HepG2 (cell line): Measurements from ENCODE around the gene ZCRB1. TPM values are rescaled to one million over a fixed set of nuclear protein-coding genes. Genes with fewer than 3 reads are reported as not detected.

Experiments
- ATF3 ChIP-seq: sonication (generic); formaldehyde crosslinking; IDR thresholded peaks from 2 replicates; pipeline ENCODE4 v1.4.0; 2020; ENCODE audit warnings: missing genetic modification reagents
- ATF6 ChIP-seq: sonication (generic); formaldehyde crosslinking; conservative IDR thresholded peaks from 2 replicates; pipeline ENCODE4 v1.4.0; 2020; ENCODE audit warnings: missing genetic modification reagents
- CSRNP2 ChIP-seq: sonication (generic); formaldehyde crosslinking; conservative IDR thresholded peaks from 2 replicates; pipeline ENCODE4 v1.8.0; 2022; ENCODE audit warnings: low read depth, missing genetic modification reagents
- GABPB1 ChIP-seq: IDR thresholded peaks from 2 replicates; pipeline ENCODE4 v1.6.1; 2016; ENCODE audit warnings: mild to moderate bottlenecking, missing genetic modification reagents, moderate library complexity, missing compliant biosample characterization
- MAFF ChIP-seq: IDR thresholded peaks from 2 replicates; pipeline ENCODE4 v1.6.1; 2011; ENCODE audit warnings: low read depth, low read length, improper control_type of control experiment
- MZF1 ChIP-seq: sonication (generic); formaldehyde crosslinking; IDR thresholded peaks from 2 replicates; pipeline ENCODE4 v1.8.1; 2023; ENCODE audit warnings: mild to moderate bottlenecking, missing genetic modification reagents, borderline replicate concordance
- POGZ ChIP-seq: sonication (generic); formaldehyde crosslinking; IDR thresholded peaks from 2 replicates; pipeline ENCODE4 v1.4.0; 2020; ENCODE audit warnings: mild to moderate bottlenecking, missing genetic modification reagents
- REST ChIP-seq, 2 experiments: IDR thresholded peaks; 2 replicates each; pipeline ENCODE4 v1.6.1; 2011 to 2012; ENCODE audit warnings: low read length in 2 of 2, borderline replicate concordance in 1 of 2, low read depth in 1 of 2, mild to moderate bottlenecking in 1 of 2, moderate library complexity in 1 of 2
- SIN3A ChIP-seq: IDR thresholded peaks from 2 replicates; pipeline ENCODE4 v1.6.1; 2011; ENCODE audit warnings: low read depth, mild to moderate bottlenecking, control low read depth, low read length, borderline replicate concordance
- SRSF9 ChIP-seq: fragments of 200-400 bp; formaldehyde crosslinking; IDR thresholded peaks from 2 replicates; pipeline ENCODE4 v1.6.1; 2018; ENCODE audit warnings: borderline replicate concordance, mild to moderate bottlenecking, low read depth, low read length; ENCODE audit not compliant: insufficient read depth, poor library complexity, severe bottlenecking
- TCF7L2 ChIP-seq: IDR thresholded peaks from 2 replicates; pipeline ENCODE4 v1.6.1; 2011; ENCODE audit warnings: mild to moderate bottlenecking, low read depth, low read length, moderate library complexity
- USF2 ChIP-seq, 2 experiments: sonication (generic) in 1 of 2; formaldehyde crosslinking in 1 of 2; IDR thresholded peaks; 2 replicates each; pipeline versions ENCODE4 v1.5.1 to v1.6.1; 2011 to 2020; ENCODE audit warnings: borderline replicate concordance in 1 of 2, low read depth in 1 of 2, low read length in 1 of 2, mild to moderate bottlenecking in 1 of 2, missing genetic modification reagents in 1 of 2, moderate library complexity in 1 of 2
- ZFAT ChIP-seq: sonication (generic); formaldehyde crosslinking; conservative IDR thresholded peaks from 2 replicates; pipeline ENCODE4 v1.8.1; 2023; ENCODE audit warnings: missing genetic modification reagents, inconsistent platforms
- ZFP90 ChIP-seq: sonication (generic); formaldehyde crosslinking; IDR thresholded peaks from 2 replicates; pipeline ENCODE4 v1.8.0; 2022; ENCODE audit warnings: missing genetic modification reagents, mild to moderate bottlenecking, inconsistent platforms, borderline replicate concordance
- ZNF264 ChIP-seq: sonication (generic); formaldehyde crosslinking; IDR thresholded peaks from 2 replicates; pipeline ENCODE4 v1.4.0; 2020; ENCODE audit warnings: missing genetic modification reagents
- ZNF296 ChIP-seq: sonication (generic); formaldehyde crosslinking; conservative IDR thresholded peaks from 2 replicates; pipeline ENCODE4 v1.5.0; 2020; ENCODE audit warnings: mild to moderate bottlenecking, missing genetic modification reagents
- ZNF746 ChIP-seq: sonication (generic); formaldehyde crosslinking; IDR thresholded peaks from 2 replicates; pipeline ENCODE4 v1.8.0; 2022; ENCODE audit warnings: mild to moderate bottlenecking, missing genetic modification reagents
- ZNF777 ChIP-seq: sonication (generic); formaldehyde crosslinking; IDR thresholded peaks from 2 replicates; pipeline ENCODE4 v1.4.0; 2020; ENCODE audit warnings: missing genetic modification reagents
- polyA plus RNA-seq, 8 experiments: library from polyadenylated mRNA; depleted of rRNA in 3 of 8; stranded (reverse) in 7 of 8; unstranded in 1 of 8; fragments of >200 nt; fragmentation: Illumina TruSeq in 4 of 8; extraction: Trizol in 4 of 8; gene quantifications; 2 replicates each; pipeline versions ENCODE4 v1.2.1 to v1.2.3, GENCODE V29; 2011 to 2016; ENCODE audit warnings: low read depth in 4 of 8, missing spikeins in 1 of 8, mixed read lengths in 1 of 8; ENCODE audit not compliant: insufficient read depth in 1 of 8
- total RNA-seq, 5 experiments: library from RNA; depleted of rRNA; stranded (reverse); fragments of >200 nt; fragmentation: Illumina TruSeq; extraction: Trizol; gene quantifications; 2 replicates each; pipeline ENCODE4 v1.2.3, GENCODE V29; 2016; ENCODE audit warnings: low read depth in 1 of 5

The ZCRB1 gene
- total and polyA plus RNA-seq, 2 of the 13 experiments (the other 11 are each of a cell fraction or from before 2014, with no cell fraction given), result 43.5 to 49.8 TPM

GRCh38 chr12:42325653-42326474, at the start of gene ZCRB1, which contains the start of gene PPHLN1 (continued):
- no peak for TF ChIP-seq ATF6 (CRISPR knock-in tag)
- no peak for TF ChIP-seq TCF7L2
- no peak for TF ChIP-seq ZNF296 (CRISPR knock-in tag)
- TF ChIP-seq REST (IDR thresholded peaks at IDR 0.05; ENCODE audit: borderline replicate concordance in 1 of 2, low read depth in 1 of 2, low read length in 2 of 2), result no peak; a peak in 1 of 4 replicates
- TF ChIP-seq ZFAT (CRISPR knock-in tag), result no peak
- TF ChIP-seq POGZ (CRISPR knock-in tag), result peak; percentile 84
- TF ChIP-seq ZFP90 (CRISPR knock-in tag), result peak; percentile 52; the same call in 1 of the 2 replicates
- no peak for TF ChIP-seq ATF3
- peak; percentile 96 for TF ChIP-seq GABPB1 (CRISPR knock-in tag)
- TF ChIP-seq SIN3A, result peak; percentile 91; the same call in 1 of the 2 replicates
- no peak for TF ChIP-seq MZF1 (CRISPR knock-in tag)
- TF ChIP-seq USF2 (IDR thresholded peaks at IDR 0.05; ENCODE audit: low read depth, low read length), result no peak
- no peak for TF ChIP-seq USF2 (CRISPR knock-in tag; IDR thresholded peaks at IDR 0.05; ENCODE audit: borderline replicate concordance)
- no peak for TF ChIP-seq SRSF9
- TF ChIP-seq CSRNP2 (CRISPR knock-in tag), result no peak
- TF ChIP-seq MAFF, result no peak
- TF ChIP-seq ZNF746 (CRISPR knock-in tag), result peak; percentile 61; the same call in 1 of the 2 replicates
- no peak; the same call in 1 of the 2 replicates for TF ChIP-seq ZNF264 (CRISPR knock-in tag)
- 0 out of 2 replicates have a peak, but pooled peaks have one; percentile 34 for TF ChIP-seq ZNF777 (CRISPR knock-in tag)
